HG02588 (cell line): ENCODE data around the gene PLA2G4D.

ENCODE experiments used
- ATAC-seq: cut with Tn5 transposase; IDR thresholded peaks from one replicate; pipeline ENCODE4 v1.9.1; 2021; ENCODE audit warnings: mild to moderate bottlenecking, moderate library complexity; ENCODE audit not compliant: unreplicated experiment

Gene PLA2G4D

GRCh38 chr15:42094512-42094963, at the start of gene PLA2G4D:
PLA2G4D (minus strand) TSS chr15:42094562; CDS start chr15:42094459, 103 bp downstream.
- no peak for ATAC-seq

- no peak for ATAC-seq
These were observed 49.0 kb upstream of the PLA2G4D start for GRCh38 chr15:42143356-42143755.

GRCh38 chr15:42141795-42142667, 47.7 kb upstream of the PLA2G4D start:
- no peak for ATAC-seq

- ATAC-seq, result no peak
These were observed 46.9 kb upstream of the PLA2G4D start for GRCh38 chr15:42141246-42141645.

GRCh38 chr15:42140383-42141070, 46.2 kb upstream of the PLA2G4D start:
- ATAC-seq, result no peak

GRCh38 chr15:42139596-42139995, 45.2 kb upstream of the PLA2G4D start:
- ATAC-seq, result no peak

GRCh38 chr15:42138968-42139386, 44.6 kb upstream of the PLA2G4D start:
- ATAC-seq, result no peak

GRCh38 chr15:42138411-42138810, 44.0 kb upstream of the PLA2G4D start:
- ATAC-seq, result no peak

- ATAC-seq, result no peak
These were observed 43.3 kb upstream of the PLA2G4D start for GRCh38 chr15:42137461-42138261.

GRCh38 chr15:42136513-42136912, 42.2 kb upstream of the PLA2G4D start:
- no peak for ATAC-seq

- ATAC-seq, result no peak
These were observed 41.0 kb upstream of the PLA2G4D start for GRCh38 chr15:42135351-42135750.

- ATAC-seq, result no peak
These were observed 40.4 kb upstream of the PLA2G4D start for GRCh38 chr15:42134617-42135245.

- no peak for ATAC-seq
These were observed 39.6 kb upstream of the PLA2G4D start for GRCh38 chr15:42133886-42134502.

- no peak for ATAC-seq
These were observed 39.0 kb upstream of the PLA2G4D start for GRCh38 chr15:42133356-42133755.

- ATAC-seq, result no peak
These were observed 37.8 kb upstream of the PLA2G4D start for GRCh38 chr15:42131826-42132806.

- no peak for ATAC-seq
These were observed 36.6 kb upstream of the PLA2G4D start for GRCh38 chr15:42131006-42131405.

GRCh38 chr15:42130246-42130986, 36.1 kb upstream of the PLA2G4D start:
- no peak for ATAC-seq

GRCh38 chr15:42129364-42129763, 35.0 kb upstream of the PLA2G4D start:
- no peak for ATAC-seq
